Stimulated activated CD8-positive, alpha-beta memory T cell treated with anti-CD3 and anti-CD28 coated beads, Interleukin-15, amount 100 ng/mL, for 24 hours (primary cell): Measurements from ENCODE around the gene ZNF723.
"Not testable (repeated sequence)": the region's sequence is repeated elsewhere in the genome, so short reads cannot be mapped to it uniquely, and the experiment has no call there.

ENCODE experiments used
- DNase-seq: peaks from one replicate; pipeline ENCODE4 v3.0.0-alpha.2; 2020; ENCODE audit warnings: low read depth

The ZNF723 gene

GRCh38 chr19:22832031-22832762 is at the start of gene ZNF723:
Gene ZNF723 (plus strand): TSS chr19:22832291. CDS start chr19:22832380, 89 bp downstream.
- DNase-seq: no peak

GRCh38 chr19:22783651-22784410 is 48.3 kb upstream of the ZNF723 start, which contains the start of gene ZNF99:
Gene ZNF99 (minus strand): TSS chr19:22784151. CDS start chr19:22784016, 135 bp downstream.
- DNase-seq: no peak

DNA sequence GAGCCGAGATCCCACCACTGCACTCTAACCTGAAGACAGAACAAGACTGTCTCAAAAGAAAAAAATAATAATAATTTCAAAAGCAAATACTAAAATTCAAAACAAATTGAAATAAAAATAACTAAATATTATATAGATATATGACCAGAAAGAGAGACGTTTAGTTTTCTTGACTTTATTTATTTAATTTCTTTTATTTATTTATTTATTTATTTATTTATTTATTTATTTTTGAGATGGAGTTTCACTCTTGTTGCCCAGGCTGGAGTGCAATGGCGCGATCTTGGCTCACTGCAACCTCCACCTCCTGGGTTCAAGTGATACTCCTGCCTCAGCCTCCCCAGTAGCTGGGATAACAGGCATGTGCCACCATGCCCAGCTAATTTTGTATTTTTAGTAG is 39.2 kb upstream of the ZNF723 start:
- DNase-seq: not testable (repeated sequence)

GRCh38 chr19:22797040-22797439 is 35.1 kb upstream of the ZNF723 start:
- DNase-seq: no peak

GRCh38 chr19:22806418-22806817 is 25.7 kb upstream of the ZNF723 start:
- no peak for DNase-seq

DNA sequence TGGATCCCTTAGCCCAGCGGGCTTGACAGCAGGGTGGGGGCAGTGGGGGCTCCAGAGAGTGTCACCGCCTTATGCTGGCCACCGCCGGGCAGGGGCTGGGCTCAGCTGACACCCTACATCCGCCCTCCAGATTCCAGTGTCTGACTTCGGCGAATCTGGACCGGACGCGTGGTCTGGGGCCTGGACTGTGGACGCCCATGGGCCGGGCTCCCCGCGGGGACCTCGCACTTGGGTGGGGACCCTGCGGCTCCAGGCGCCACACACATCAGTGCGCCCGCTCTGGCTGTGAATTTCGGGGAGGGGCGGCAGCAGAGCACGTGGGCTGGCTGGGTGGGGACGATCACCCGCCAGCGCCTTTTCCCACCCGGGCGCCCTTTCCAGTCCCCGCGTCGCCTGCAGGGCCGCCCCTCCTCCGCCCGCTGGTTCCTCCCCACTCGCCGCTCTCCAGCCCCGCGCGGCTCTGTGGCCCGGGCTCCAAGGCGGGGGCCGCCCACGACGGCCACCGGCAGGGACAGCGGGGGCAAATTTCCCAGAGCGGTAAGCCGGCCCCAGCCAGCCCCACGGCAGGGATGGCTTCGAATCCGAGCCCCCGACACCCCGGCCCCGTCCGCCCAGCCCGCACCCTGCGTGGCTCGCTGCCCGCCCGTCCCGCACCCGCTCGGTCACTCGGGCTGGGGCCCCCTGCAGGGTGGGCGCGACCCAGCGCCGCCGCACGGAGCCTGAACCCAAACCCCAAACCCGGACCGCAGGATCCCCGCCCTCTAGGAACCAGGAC is 24.8 kb upstream of the ZNF723 start:
- DNase-seq: no peak

- no peak for DNase-seq
Measured at GRCh38 chr19:22814124-22814523, 18.0 kb upstream of the ZNF723 start.

DNA sequence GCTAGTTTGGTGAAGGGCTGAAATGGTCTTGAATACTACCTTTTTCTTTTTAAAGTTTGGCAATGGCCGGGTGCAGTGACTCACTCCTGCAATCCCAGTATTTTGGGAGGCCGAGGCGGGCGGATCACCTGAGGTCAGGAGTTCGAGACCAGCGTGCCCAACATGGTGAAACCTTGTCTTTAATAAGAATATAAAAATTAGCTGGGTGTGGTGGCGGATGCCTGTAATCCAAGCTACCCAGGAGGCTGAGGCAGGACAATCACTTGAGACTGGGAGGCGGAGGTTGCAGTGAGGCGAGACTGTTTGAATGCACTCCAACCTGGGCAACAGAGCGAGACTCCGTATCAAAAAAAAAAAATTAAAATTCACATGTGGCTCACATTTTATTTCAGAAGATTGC is 880 bp upstream of the ZNF723 start:
- DNase-seq: no peak

DNA sequence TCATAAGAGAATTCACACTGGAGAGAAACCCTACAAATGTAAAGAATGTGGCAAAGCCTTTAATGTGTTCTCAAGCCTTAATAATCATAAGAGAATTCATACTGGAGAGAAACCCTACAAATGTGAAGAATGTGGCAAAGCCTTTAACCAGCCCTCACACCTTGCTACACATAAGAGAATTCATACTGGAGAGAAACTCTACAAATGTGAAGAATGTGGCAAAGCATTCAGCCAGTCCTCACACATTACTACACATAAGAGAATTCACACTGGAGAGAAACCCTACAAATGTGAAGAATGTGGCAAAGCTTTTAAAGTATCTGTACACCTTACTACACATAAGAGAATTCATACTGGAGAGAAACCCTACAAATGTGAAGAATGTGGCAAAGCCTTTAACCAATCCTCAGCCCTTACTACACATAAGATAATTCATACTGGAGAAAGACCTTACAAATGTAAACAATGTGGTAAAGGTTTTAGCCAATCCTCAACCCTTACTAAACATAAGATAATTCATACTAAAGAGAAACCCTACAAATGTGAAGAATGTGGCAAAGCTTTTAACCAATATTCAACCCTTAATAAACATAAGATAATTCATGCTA is 25.7 kb downstream of the ZNF723 start:
- DNase-seq: not testable (repeated sequence)

GRCh38 chr19:22882797-22883196 is 50.7 kb downstream of the ZNF723 start:
- DNase-seq: no peak

DNA sequence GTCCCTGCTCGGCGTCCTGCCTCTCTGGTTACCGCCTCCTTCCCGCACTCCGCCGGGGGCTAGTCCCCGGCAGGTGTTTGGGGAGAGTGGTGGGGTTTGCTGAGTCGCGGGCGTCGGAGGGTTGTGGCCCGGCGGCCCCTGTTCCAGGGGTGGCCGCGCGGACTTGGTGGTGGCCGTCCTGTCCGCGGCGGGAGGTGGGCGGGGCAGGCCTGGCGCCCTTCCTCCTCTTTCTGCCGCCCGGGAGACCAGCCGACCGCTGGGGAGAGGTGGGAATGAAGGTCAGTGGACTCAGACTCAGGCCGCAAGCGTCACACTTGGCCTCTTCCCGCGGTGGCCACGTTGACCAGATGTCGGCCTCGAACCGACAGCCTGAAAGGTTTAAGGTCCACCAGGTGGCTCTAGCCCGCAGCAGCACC is 61.8 kb downstream of the ZNF723 start:
- no peak for DNase-seq

DNA sequence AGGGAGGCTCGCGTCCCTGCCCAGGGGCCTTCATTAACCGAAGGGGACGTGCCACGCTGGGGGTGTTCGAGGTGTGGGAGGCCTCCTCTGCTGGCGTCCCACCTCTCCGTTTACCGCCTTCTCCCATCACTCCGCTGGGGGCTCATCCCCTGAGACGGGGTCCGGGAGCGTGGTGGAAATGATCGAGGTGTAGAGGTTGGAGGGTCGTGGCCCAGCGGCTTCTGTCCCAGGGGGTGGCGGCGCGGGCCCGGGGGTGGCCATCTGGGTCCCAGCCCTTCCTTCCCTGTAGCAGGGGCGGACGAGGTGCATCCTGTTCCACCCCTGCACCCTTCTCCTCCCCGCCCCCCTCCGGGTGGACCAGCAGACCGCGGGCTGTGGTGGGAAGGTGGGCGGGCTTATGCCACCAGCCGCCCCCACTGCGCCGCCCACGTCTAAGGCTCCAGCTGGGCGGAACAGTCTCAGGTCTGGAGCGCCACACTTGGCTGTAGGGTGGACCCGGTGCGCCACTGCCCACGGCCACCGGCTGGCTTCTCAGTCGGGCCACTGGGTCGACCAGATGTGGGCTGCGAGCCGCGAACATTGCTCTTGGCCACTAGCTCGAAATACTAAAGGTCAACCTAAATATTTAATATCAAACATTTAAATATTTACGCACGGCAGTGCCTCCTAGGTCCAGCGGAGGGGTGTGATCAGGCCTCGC is 69.5 kb downstream of the ZNF723 start:
- no peak for DNase-seq
